ENCODE results near the gene DIP2C. TPM values are rescaled to one million over a fixed set of nuclear protein-coding genes. Genes with fewer than 3 reads are reported as not detected.

DIP2C gene
- total RNA-seq, 1 donor from 2014 or later, result 1.6 TPM

- H3K27ac Mint-ChIP-seq, result no peak overlapping the region
- H3K9me3 Mint-ChIP-seq, result no peaks in the 10 kb centered on the region
- H3K27me3 Mint-ChIP-seq (ENCODE audit: insufficient read depth), result peaks cover 4% of the 10 kb centered on the region
- H3K4me1 Mint-ChIP-seq (ENCODE audit: low read depth), result no peaks in the 10 kb centered on the region
- no peak overlapping the region for H3K4me3 Mint-ChIP-seq
- H3K36me3 Mint-ChIP-seq (ENCODE audit: low read depth), result no peaks in the 10 kb centered on the region
- DNase-seq (ENCODE audit: low spot score), result no peak
- intact Hi-C loops (cut with micrococcal nuclease), result no loop called here
These were observed 119.4 kb downstream of the DIP2C start for GRCh38 chr10:569961-570627.

GRCh38 chr10:568848-569247, 120.6 kb downstream of the DIP2C start:
- Mint-ChIP-seq H3K27ac (no peak overlapping the region), H3K9me3 (no peaks in the 10 kb centered on the region), H3K4me3 (no peak overlapping the region), H3K4me1 (ENCODE audit: low read depth) (no peaks in the 10 kb centered on the region), H3K27me3 (ENCODE audit: insufficient read depth) (peaks cover 4% of the 10 kb centered on the region), H3K36me3 (ENCODE audit: low read depth) (no peaks in the 10 kb centered on the region)
- no peak for DNase-seq (ENCODE audit: low spot score)
- intact Hi-C loops (cut with micrococcal nuclease), result no loop called here

- no peak overlapping the region for H3K27ac Mint-ChIP-seq
- H3K4me3 Mint-ChIP-seq, result no peak overlapping the region
- H3K36me3 Mint-ChIP-seq (ENCODE audit: low read depth), result no peaks in the 10 kb centered on the region
- peaks cover 4% of the 10 kb centered on the region for H3K27me3 Mint-ChIP-seq (ENCODE audit: insufficient read depth)
- H3K4me1 Mint-ChIP-seq (ENCODE audit: low read depth), result no peaks in the 10 kb centered on the region
- no peak for DNase-seq (ENCODE audit: low spot score)
- intact Hi-C loops (cut with micrococcal nuclease), result no loop called here
- H3K9me3 Mint-ChIP-seq, result no peaks in the 10 kb centered on the region
These were observed 121.6 kb downstream of the DIP2C start for GRCh38 chr10:567869-568268.

GRCh38 chr10:566241-566885, 123.1 kb downstream of the DIP2C start:
- no peaks in the 10 kb centered on the region for H3K4me1 Mint-ChIP-seq (ENCODE audit: low read depth)
- intact Hi-C loops (cut with micrococcal nuclease), result no loop called here
- no peak overlapping the region for H3K27ac Mint-ChIP-seq
- no peaks in the 10 kb centered on the region for H3K27me3 Mint-ChIP-seq (ENCODE audit: insufficient read depth)
- H3K9me3 Mint-ChIP-seq, result no peaks in the 10 kb centered on the region
- no peaks in the 10 kb centered on the region for H3K36me3 Mint-ChIP-seq (ENCODE audit: low read depth)
- no peak for DNase-seq (ENCODE audit: low spot score)
- H3K4me3 Mint-ChIP-seq, result no peak overlapping the region

- no peak overlapping the region for H3K4me3 Mint-ChIP-seq
- intact Hi-C loops (cut with micrococcal nuclease), result no loop called here
- DNase-seq (ENCODE audit: low spot score), result no peak
- H3K27ac Mint-ChIP-seq, result no peak overlapping the region
- H3K27me3 Mint-ChIP-seq (ENCODE audit: insufficient read depth), result no peaks in the 10 kb centered on the region
- H3K9me3 Mint-ChIP-seq, result no peaks in the 10 kb centered on the region
- H3K36me3 Mint-ChIP-seq (ENCODE audit: low read depth), result no peaks in the 10 kb centered on the region
- no peaks in the 10 kb centered on the region for H3K4me1 Mint-ChIP-seq (ENCODE audit: low read depth)
These were observed 123.8 kb downstream of the DIP2C start for GRCh38 chr10:565676-566075.

GRCh38 chr10:565146-565545, 124.3 kb downstream of the DIP2C start:
- H3K9me3 Mint-ChIP-seq, result no peaks in the 10 kb centered on the region
- no peaks in the 10 kb centered on the region for H3K27me3 Mint-ChIP-seq (ENCODE audit: insufficient read depth)
- no peak overlapping the region for H3K4me3 Mint-ChIP-seq
- no peak for DNase-seq (ENCODE audit: low spot score)
- no peak overlapping the region for H3K27ac Mint-ChIP-seq
- intact Hi-C loops (cut with micrococcal nuclease), result no loop called here
- no peaks in the 10 kb centered on the region for H3K4me1 Mint-ChIP-seq (ENCODE audit: low read depth)
- H3K36me3 Mint-ChIP-seq (ENCODE audit: low read depth), result no peaks in the 10 kb centered on the region

- H3K4me3 Mint-ChIP-seq, result no peak overlapping the region
- no peaks in the 10 kb centered on the region for H3K27me3 Mint-ChIP-seq (ENCODE audit: insufficient read depth)
- no peaks in the 10 kb centered on the region for H3K9me3 Mint-ChIP-seq
- no peaks in the 10 kb centered on the region for H3K36me3 Mint-ChIP-seq (ENCODE audit: low read depth)
- H3K27ac Mint-ChIP-seq, result no peak overlapping the region
- DNase-seq (ENCODE audit: low spot score), result no peak
- H3K4me1 Mint-ChIP-seq (ENCODE audit: low read depth), result no peaks in the 10 kb centered on the region
- intact Hi-C loops (cut with micrococcal nuclease), result no loop called here
These were observed 125.6 kb downstream of the DIP2C start for GRCh38 chr10:563827-564226.

GRCh38 chr10:562142-562541, 127.3 kb downstream of the DIP2C start:
- no peak overlapping the region for H3K4me3 Mint-ChIP-seq
- no peak for DNase-seq (ENCODE audit: low spot score)
- intact Hi-C loops (cut with micrococcal nuclease), result no loop called here
- no peaks in the 10 kb centered on the region for H3K9me3 Mint-ChIP-seq
- H3K27ac Mint-ChIP-seq, result no peak overlapping the region
- no peaks in the 10 kb centered on the region for H3K36me3 Mint-ChIP-seq (ENCODE audit: low read depth)
- no peaks in the 10 kb centered on the region for H3K4me1 Mint-ChIP-seq (ENCODE audit: low read depth)
- H3K27me3 Mint-ChIP-seq (ENCODE audit: insufficient read depth), result no peaks in the 10 kb centered on the region

GRCh38 chr10:561721-562120, 127.7 kb downstream of the DIP2C start:
- Mint-ChIP-seq H3K36me3 (ENCODE audit: low read depth) (no peaks in the 10 kb centered on the region), H3K27ac (no peak overlapping the region), H3K4me3 (no peak overlapping the region), H3K27me3 (ENCODE audit: insufficient read depth) (no peaks in the 10 kb centered on the region), H3K4me1 (ENCODE audit: low read depth) (no peaks in the 10 kb centered on the region), H3K9me3 (no peaks in the 10 kb centered on the region)
- intact Hi-C loops (cut with micrococcal nuclease), result no loop called here
- DNase-seq (ENCODE audit: low spot score), result no peak

- intact Hi-C loops (cut with micrococcal nuclease), result no loop called here
- Mint-ChIP-seq H3K9me3 (no peaks in the 10 kb centered on the region), H3K27me3 (ENCODE audit: insufficient read depth) (no peaks in the 10 kb centered on the region), H3K4me1 (ENCODE audit: low read depth) (no peaks in the 10 kb centered on the region), H3K27ac (no peak overlapping the region), H3K36me3 (ENCODE audit: low read depth) (no peaks in the 10 kb centered on the region), H3K4me3 (no peak overlapping the region)
- no peak for DNase-seq (ENCODE audit: low spot score)
These were observed 129.0 kb downstream of the DIP2C start for GRCh38 chr10:560314-560992.

- Mint-ChIP-seq H3K27ac (no peak overlapping the region), H3K36me3 (ENCODE audit: low read depth) (no peaks in the 10 kb centered on the region), H3K9me3 (no peaks in the 10 kb centered on the region), H3K4me3 (no peak overlapping the region), H3K27me3 (ENCODE audit: insufficient read depth) (peaks cover 1% of the 10 kb centered on the region), H3K4me1 (ENCODE audit: low read depth) (no peaks in the 10 kb centered on the region)
- DNase-seq (ENCODE audit: low spot score), result no peak
- intact Hi-C loops (cut with micrococcal nuclease), result no loop called here
These were observed 129.8 kb downstream of the DIP2C start for GRCh38 chr10:559767-560047.

GRCh38 chr10:558891-559766, 130.3 kb downstream of the DIP2C start:
- H3K9me3 Mint-ChIP-seq, result no peaks in the 10 kb centered on the region
- no peak overlapping the region for H3K4me3 Mint-ChIP-seq
- no peak overlapping the region for H3K27ac Mint-ChIP-seq
- intact Hi-C loops (cut with micrococcal nuclease), result no loop called here
- H3K27me3 Mint-ChIP-seq (ENCODE audit: insufficient read depth), result peaks cover 1% of the 10 kb centered on the region
- H3K4me1 Mint-ChIP-seq (ENCODE audit: low read depth), result no peaks in the 10 kb centered on the region
- no peak for DNase-seq (ENCODE audit: low spot score)
- no peaks in the 10 kb centered on the region for H3K36me3 Mint-ChIP-seq (ENCODE audit: low read depth)

- DNase-seq (ENCODE audit: low spot score), result no peak
- no peak overlapping the region for H3K27ac Mint-ChIP-seq
- no peak overlapping the region for H3K4me3 Mint-ChIP-seq
- peaks cover 1% of the 10 kb centered on the region for H3K27me3 Mint-ChIP-seq (ENCODE audit: insufficient read depth)
- no peaks in the 10 kb centered on the region for H3K9me3 Mint-ChIP-seq
- H3K4me1 Mint-ChIP-seq (ENCODE audit: low read depth), result no peaks in the 10 kb centered on the region
- intact Hi-C loops (cut with micrococcal nuclease), result no loop called here
- no peaks in the 10 kb centered on the region for H3K36me3 Mint-ChIP-seq (ENCODE audit: low read depth)
These were observed 131.1 kb downstream of the DIP2C start for GRCh38 chr10:558364-558763.
